ENCODE measurements around the gene CEP70.
A peak's percentile ranks its signal among the peaks of the same experiment; 100 is the strongest.
"Not testable (repeated sequence)": the region's sequence is repeated elsewhere in the genome, so short reads cannot be mapped to it uniquely, and the experiment has no call there.

The CEP70 gene

GRCh38 chr3:138593488-138594149 is 441 bp downstream of the CEP70 start:
- DNase-seq (ENCODE audit: low spot score), result peak; percentile 9

GRCh38 chr3:138591392-138591791 is 2.7 kb downstream of the CEP70 start:
- no peak for DNase-seq (ENCODE audit: low spot score)

GRCh38 chr3:138588445-138588844 is 5.6 kb downstream of the CEP70 start:
- no peak for DNase-seq (ENCODE audit: low spot score)

- no peak for DNase-seq (ENCODE audit: low spot score)
Observed at GRCh38 chr3:138587374-138587773, 6.7 kb downstream of the CEP70 start.

- no peak for DNase-seq (ENCODE audit: low spot score)
Observed at GRCh38 chr3:138578961-138579574, 15.0 kb downstream of the CEP70 start.

GRCh38 chr3:138578141-138578540 is 15.9 kb downstream of the CEP70 start:
- DNase-seq (ENCODE audit: low spot score), result peak; percentile 8

- DNase-seq (ENCODE audit: low spot score), result no peak
Observed at GRCh38 chr3:138573138-138573537, 20.9 kb downstream of the CEP70 start.

- not testable (repeated sequence) for DNase-seq (ENCODE audit: low spot score)
Observed at GRCh38 chr3:138569624-138570023, 24.4 kb downstream of the CEP70 start.

GRCh38 chr3:138569090-138569489 is 25.0 kb downstream of the CEP70 start:
- DNase-seq (ENCODE audit: low spot score), result no peak

GRCh38 chr3:138567403-138567802 is 26.7 kb downstream of the CEP70 start:
- no peak for DNase-seq (ENCODE audit: low spot score)

- not testable (repeated sequence) for DNase-seq (ENCODE audit: low spot score)
Observed at GRCh38 chr3:138566293-138566692, 27.8 kb downstream of the CEP70 start.

- DNase-seq (ENCODE audit: low spot score), result not testable (repeated sequence)
Observed at GRCh38 chr3:138562902-138563301, 31.2 kb downstream of the CEP70 start.

GRCh38 chr3:138560501-138560900 is 33.6 kb downstream of the CEP70 start:
- DNase-seq (ENCODE audit: low spot score), result no peak

GRCh38 chr3:138559134-138559533 is 34.9 kb downstream of the CEP70 start:
- DNase-seq (ENCODE audit: low spot score), result no peak

GRCh38 chr3:138554775-138555174 is 39.3 kb downstream of the CEP70 start:
- not testable (repeated sequence) for DNase-seq (ENCODE audit: low spot score)

- DNase-seq (ENCODE audit: low spot score), result not testable (repeated sequence)
Observed at GRCh38 chr3:138550958-138551357, 43.1 kb downstream of the CEP70 start.

- no peak for DNase-seq (ENCODE audit: low spot score)
Observed at GRCh38 chr3:138549179-138549977, 44.7 kb downstream of the CEP70 start.

GRCh38 chr3:138547342-138547975 is 46.6 kb downstream of the CEP70 start:
- no peak for DNase-seq (ENCODE audit: low spot score)

GRCh38 chr3:138544546-138544945 is 49.5 kb downstream of the CEP70 start:
- DNase-seq (ENCODE audit: low spot score), result no peak

GRCh38 chr3:138542977-138543376 is 51.1 kb downstream of the CEP70 start:
- DNase-seq (ENCODE audit: low spot score), result no peak

GRCh38 chr3:138539352-138539751 is 54.7 kb downstream of the CEP70 start:
- no peak for DNase-seq (ENCODE audit: low spot score)

- DNase-seq (ENCODE audit: low spot score), result not testable (repeated sequence)
Observed at GRCh38 chr3:138521445-138521844, 72.6 kb downstream of the CEP70 start.
